ENCODE measurements around the gene ENC1. TPM values are rescaled to one million over a fixed set of nuclear protein-coding genes. Genes with fewer than 3 reads are reported as not detected.

Gene ENC1
- polyA plus RNA-seq, 3 donors = 6.9 to 9.9 (median 9.6) TPM

DNA sequence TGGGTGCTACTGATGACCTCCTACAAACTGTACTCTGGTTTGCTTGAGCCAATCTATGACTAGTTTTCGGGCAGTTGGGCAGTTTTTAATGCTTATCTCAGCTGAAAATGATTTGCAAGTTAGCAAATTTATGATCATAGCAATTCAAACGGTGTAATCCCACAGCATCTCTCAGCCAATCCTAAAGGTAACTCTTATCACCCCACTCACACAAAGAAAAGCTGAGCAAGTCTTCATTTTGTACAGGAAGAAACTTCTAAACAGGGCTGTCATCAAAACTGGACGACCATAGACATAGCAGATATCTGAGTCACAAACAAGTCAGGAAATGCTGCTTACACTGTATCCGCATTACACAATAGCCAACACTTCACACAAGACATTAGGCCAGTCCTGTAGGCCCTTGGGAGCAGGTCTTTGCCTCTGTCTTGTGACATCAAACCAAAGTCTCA, 2.6 kb upstream of the ENC1 start:
- TF ChIP-seq, protein P1, sequence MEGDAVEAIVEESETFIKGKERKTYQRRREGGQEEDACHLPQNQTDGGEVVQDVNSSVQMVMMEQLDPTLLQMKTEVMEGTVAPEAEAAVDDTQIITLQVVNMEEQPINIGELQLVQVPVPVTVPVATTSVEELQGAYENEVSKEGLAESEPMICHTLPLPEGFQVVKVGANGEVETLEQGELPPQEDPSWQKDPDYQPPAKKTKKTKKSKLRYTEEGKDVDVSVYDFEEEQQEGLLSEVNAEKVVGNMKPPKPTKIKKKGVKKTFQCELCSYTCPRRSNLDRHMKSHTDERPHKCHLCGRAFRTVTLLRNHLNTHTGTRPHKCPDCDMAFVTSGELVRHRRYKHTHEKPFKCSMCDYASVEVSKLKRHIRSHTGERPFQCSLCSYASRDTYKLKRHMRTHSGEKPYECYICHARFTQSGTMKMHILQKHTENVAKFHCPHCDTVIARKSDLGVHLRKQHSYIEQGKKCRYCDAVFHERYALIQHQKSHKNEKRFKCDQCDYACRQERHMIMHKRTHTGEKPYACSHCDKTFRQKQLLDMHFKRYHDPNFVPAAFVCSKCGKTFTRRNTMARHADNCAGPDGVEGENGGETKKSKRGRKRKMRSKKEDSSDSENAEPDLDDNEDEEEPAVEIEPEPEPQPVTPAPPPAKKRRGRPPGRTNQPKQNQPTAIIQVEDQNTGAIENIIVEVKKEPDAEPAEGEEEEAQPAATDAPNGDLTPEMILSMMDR (IDR thresholded peaks at IDR 0.05) = no peak
- Mint-ChIP-seq H3K27ac (peak overlapping the region; percentile 93 to 98 (median 96)), H3K4me3 (peak overlapping the region in 1 of 2 donors; percentile 71), H3K36me3 (no peaks in the 10 kb centered on the region), H3K4me1 (peaks cover 58% of the 10 kb centered on the region), H3K9me3 (peaks cover 0 to 6% (median 0%) of the 10 kb centered on the region in 7 donors), H3K27me3 (ENCODE audit: low read depth in 3 of 3) (peaks cover 0 to 3% (median 0%) of the 10 kb centered on the region in 3 donors)
- H2AFZ ChIP-seq (ENCODE audit: insufficient read depth, low read depth, low read length, poor library complexity, severe bottlenecking) = peak overlapping the region; percentile 95
- H3K9ac ChIP-seq (ENCODE audit: insufficient read depth, low read length, poor library complexity, severe bottlenecking) = peak overlapping the region; percentile 55
- H3K9me3 ChIP-seq (replicated peaks in 1 of 2; ENCODE audit: control insufficient read depth in 1 of 2, insufficient read depth in 1 of 2, low read length in 2 of 2) = no peaks in the 10 kb centered on the region
- WGBS (ENCODE audit: insufficient coverage) = 6% methylated on average over 3 of the region's 4 CpGs
- peaks cover 49 to 59% of the 10 kb centered on the region in 2 donors for H3K4me1 ChIP-seq (ENCODE audit: control insufficient read depth in 1 of 2, insufficient read depth in 2 of 2, low read length in 2 of 2)
- H3K79me2 ChIP-seq (ENCODE audit: insufficient read depth, low read length) = peaks cover 17% of the 10 kb centered on the region
- H3K36me3 ChIP-seq (replicated peaks in 1 of 2; ENCODE audit: control insufficient read depth in 1 of 2, insufficient read depth in 2 of 2, low read length in 2 of 2) = no peaks in the 10 kb centered on the region
- intact Hi-C loops (cut with micrococcal nuclease) = loop anchor here in 1 of 2 donors (5.0 to 10.0 kb wide), 2 partner anchors 211 to 368 kb away; no protein-coding TSS in a partner anchor
- peak overlapping the region in 1 of 3 experiments; percentile 86 for H3K4me3 ChIP-seq (replicated peaks in 1 of 3; ENCODE audit: low read depth in 2 of 3, low read length in 3 of 3)
- H3K4me2 ChIP-seq (replicated peaks; ENCODE audit: extremely low read depth, low read length, poor library complexity, severe bottlenecking) = peak overlapping the region; percentile 95
- peak overlapping the region; percentile 91 to 95 for H3K27ac ChIP-seq (ENCODE audit: low read depth in 1 of 2, low read length in 2 of 2)
- peaks cover 15% of the 10 kb centered on the region for H4K20me1 ChIP-seq (ENCODE audit: insufficient read depth, low read length)
- peak; percentile 90 to 98 (median 95) for DNase-seq
- no peaks in the 10 kb centered on the region for H3K27me3 ChIP-seq (ENCODE audit: control insufficient read depth in 2 of 2, insufficient read depth in 2 of 2, low read length in 2 of 2)

DNA sequence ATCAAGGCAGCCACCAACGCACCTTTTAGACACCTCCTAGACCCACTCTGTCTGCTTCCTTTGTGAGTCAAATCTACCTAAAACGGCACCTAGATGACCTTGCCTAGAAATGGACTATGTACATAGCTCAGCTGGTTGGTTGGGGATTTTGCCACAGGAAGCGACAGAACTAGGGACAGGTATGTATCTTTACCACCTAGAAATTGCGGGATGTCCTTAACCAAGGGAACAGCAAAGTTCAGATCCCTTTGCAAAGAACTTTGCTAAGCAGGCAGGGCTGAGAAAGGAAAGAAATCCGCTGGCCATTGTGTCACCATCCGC, 2.0 kb upstream of the ENC1 start:
- intact Hi-C loops (cut with micrococcal nuclease) = loop anchor here in 1 of 2 donors (5.0 to 10.0 kb wide), 2 partner anchors 210 to 368 kb away; no protein-coding TSS in a partner anchor
- H3K79me2 ChIP-seq (ENCODE audit: insufficient read depth, low read length) = peaks cover 24% of the 10 kb centered on the region
- H3K4me1 ChIP-seq (ENCODE audit: control insufficient read depth in 1 of 2, insufficient read depth in 2 of 2, low read length in 2 of 2) = peaks cover 53 to 66% of the 10 kb centered on the region in 2 donors
- no peak overlapping the region for H3K9ac ChIP-seq (ENCODE audit: insufficient read depth, low read length, poor library complexity, severe bottlenecking)
- H3K36me3 Mint-ChIP-seq = peaks cover 0 to under 1% of the 10 kb centered on the region in 2 donors
- peaks cover 64% of the 10 kb centered on the region for H3K4me1 Mint-ChIP-seq
- H3K4me3 ChIP-seq (replicated peaks in 1 of 3; ENCODE audit: low read depth in 2 of 3, low read length in 3 of 3) = peak overlapping the region in 1 of 3 experiments; percentile 86
- H2AFZ ChIP-seq (ENCODE audit: insufficient read depth, low read depth, low read length, poor library complexity, severe bottlenecking) = peak overlapping the region; percentile 95
- no peaks in the 10 kb centered on the region for H3K36me3 ChIP-seq (replicated peaks in 1 of 2; ENCODE audit: control insufficient read depth in 1 of 2, insufficient read depth in 2 of 2, low read length in 2 of 2)
- peak overlapping the region; percentile 95 for H3K4me2 ChIP-seq (replicated peaks; ENCODE audit: extremely low read depth, low read length, poor library complexity, severe bottlenecking)
- peak overlapping the region in 1 of 2 donors; percentile 71 for H3K4me3 Mint-ChIP-seq
- H3K27me3 ChIP-seq (ENCODE audit: control insufficient read depth in 2 of 2, insufficient read depth in 2 of 2, low read length in 2 of 2) = no peaks in the 10 kb centered on the region
- no peaks in the 10 kb centered on the region for H3K9me3 ChIP-seq (replicated peaks in 1 of 2; ENCODE audit: control insufficient read depth in 1 of 2, insufficient read depth in 1 of 2, low read length in 2 of 2)
- WGBS (ENCODE audit: insufficient coverage) = 86% methylated on average over 1 of the region's 6 CpGs
- H3K27me3 Mint-ChIP-seq (ENCODE audit: low read depth in 3 of 3) = peaks cover 0 to 3% (median 0%) of the 10 kb centered on the region in 3 donors
- TF ChIP-seq, protein P1 (IDR thresholded peaks at IDR 0.05) = no peak
- peaks cover 21% of the 10 kb centered on the region for H4K20me1 ChIP-seq (ENCODE audit: insufficient read depth, low read length)
- H3K9me3 Mint-ChIP-seq = peaks cover 0 to 6% (median 0%) of the 10 kb centered on the region in 7 donors
- H3K27ac Mint-ChIP-seq = peak overlapping the region; percentile 93 to 98 (median 96)
- H3K27ac ChIP-seq (ENCODE audit: low read depth in 1 of 2, low read length in 2 of 2) = peak overlapping the region; percentile 91 to 95
- DNase-seq = no peak
